ENCODE measurements around the gene GIT2. TPM values are rescaled to one million over a fixed set of nuclear protein-coding genes. Genes with fewer than 3 reads are reported as not detected.

The GIT2 gene
- total RNA-seq, 2 donors from 2014 or later = 84.9 to 95.9 TPM

GRCh38 chr12:109999649-109999971 is 3.4 kb upstream of the GIT2 start:
- Mint-ChIP-seq H3K27me3 (no peaks in the 10 kb centered on the region), H3K27ac (peak overlapping the region; percentile 97), H3K4me3 (peak overlapping the region; percentile 99), H3K4me1 (peaks cover 47% of the 10 kb centered on the region), H3K36me3 (ENCODE audit: low read depth) (peaks cover 6% of the 10 kb centered on the region)
- H3K9me3 ChIP-seq (ENCODE audit: control insufficient read depth, low read length, poor library complexity, severe bottlenecking) = no peaks in the 10 kb centered on the region
- DNase-seq = peak in 1 of 3 donors; percentile 12
- ATAC-seq = no peak

- no peaks in the 10 kb centered on the region for H3K27me3 Mint-ChIP-seq
- H3K4me3 Mint-ChIP-seq = peak within 1 kb of the TSS; percentile 99
- no peaks in the 10 kb centered on the region for H3K9me3 ChIP-seq (ENCODE audit: control insufficient read depth, low read length, poor library complexity, severe bottlenecking)
- peaks cover 52% of the 10 kb centered on the region for H3K4me1 Mint-ChIP-seq
- peak within 1 kb of the TSS; percentile 97 for H3K27ac Mint-ChIP-seq
- H3K36me3 Mint-ChIP-seq (ENCODE audit: low read depth) = peaks cover 6% of the 10 kb centered on the region
- ATAC-seq (peak; percentile 75), DNase-seq (peak; percentile 69 to 81 (median 75))
Observed at GRCh38 chr12:109998904-109999648, 2.9 kb upstream of the GIT2 start, which contains the start of gene ANKRD13A. Gene ANKRD13A (plus strand): TSS chr12:109999430. CDS start chr12:109999689, 259 bp downstream.

GRCh38 chr12:109998241-109998903 is 2.2 kb upstream of the GIT2 start:
- peak overlapping the region; percentile 99 for H3K4me3 Mint-ChIP-seq
- peaks cover 48% of the 10 kb centered on the region for H3K4me1 Mint-ChIP-seq
- H3K27ac Mint-ChIP-seq = peak overlapping the region; percentile 97
- DNase-seq = no peak
- H3K36me3 Mint-ChIP-seq (ENCODE audit: low read depth) = peaks cover 4% of the 10 kb centered on the region
- ATAC-seq = no peak
- no peaks in the 10 kb centered on the region for H3K27me3 Mint-ChIP-seq
- H3K9me3 ChIP-seq (ENCODE audit: control insufficient read depth, low read length, poor library complexity, severe bottlenecking) = no peaks in the 10 kb centered on the region

GRCh38 chr12:109997393-109997792 is 1.2 kb upstream of the GIT2 start:
- DNase-seq (no peak), ATAC-seq (no peak)
- Mint-ChIP-seq H3K27me3 (no peaks in the 10 kb centered on the region), H3K27ac (peak overlapping the region; percentile 97), H3K36me3 (ENCODE audit: low read depth) (peaks cover 4% of the 10 kb centered on the region), H3K4me3 (no peak overlapping the region), H3K4me1 (peaks cover 48% of the 10 kb centered on the region)
- H3K9me3 ChIP-seq (ENCODE audit: control insufficient read depth, low read length, poor library complexity, severe bottlenecking) = no peaks in the 10 kb centered on the region

GRCh38 chr12:109996483-109996853 is 300 bp upstream of the GIT2 start:
- DNase-seq (no peak), ATAC-seq (no peak)
- Mint-ChIP-seq H3K27me3 (no peaks in the 10 kb centered on the region), H3K4me1 (peaks cover 45% of the 10 kb centered on the region), H3K4me3 (peak overlapping the region; percentile 93), H3K27ac (peak overlapping the region; percentile 94), H3K36me3 (ENCODE audit: low read depth) (peaks cover 5% of the 10 kb centered on the region)
- no peaks in the 10 kb centered on the region for H3K9me3 ChIP-seq (ENCODE audit: control insufficient read depth, low read length, poor library complexity, severe bottlenecking)

- peak overlapping the region; percentile 94 for H3K27ac Mint-ChIP-seq
- peaks cover 44% of the 10 kb centered on the region for H3K4me1 Mint-ChIP-seq
- DNase-seq (no peak), ATAC-seq (no peak)
- H3K27me3 Mint-ChIP-seq = no peaks in the 10 kb centered on the region
- H3K4me3 Mint-ChIP-seq = peak overlapping the region; percentile 93
- peaks cover 7% of the 10 kb centered on the region for H3K36me3 Mint-ChIP-seq (ENCODE audit: low read depth)
- H3K9me3 ChIP-seq (ENCODE audit: control insufficient read depth, low read length, poor library complexity, severe bottlenecking) = no peaks in the 10 kb centered on the region
Observed at GRCh38 chr12:109995361-109995685, 845 bp downstream of the GIT2 start.

GRCh38 chr12:109994401-109995175 is 1.6 kb downstream of the GIT2 start:
- H3K27ac Mint-ChIP-seq = peak overlapping the region; percentile 94
- no peaks in the 10 kb centered on the region for H3K9me3 ChIP-seq (ENCODE audit: control insufficient read depth, low read length, poor library complexity, severe bottlenecking)
- H3K4me3 Mint-ChIP-seq = peak overlapping the region; percentile 93
- peak; percentile 26 for ATAC-seq
- peaks cover 39% of the 10 kb centered on the region for H3K4me1 Mint-ChIP-seq
- H3K27me3 Mint-ChIP-seq = no peaks in the 10 kb centered on the region
- no peak for DNase-seq
- H3K36me3 Mint-ChIP-seq (ENCODE audit: low read depth) = peaks cover 5% of the 10 kb centered on the region

GRCh38 chr12:109993091-109993490 is 3.1 kb downstream of the GIT2 start:
- peak overlapping the region; percentile 12 for H3K4me3 Mint-ChIP-seq
- peaks cover 33% of the 10 kb centered on the region for H3K4me1 Mint-ChIP-seq
- H3K27ac Mint-ChIP-seq = peak overlapping the region; percentile 94
- H3K9me3 ChIP-seq (ENCODE audit: control insufficient read depth, low read length, poor library complexity, severe bottlenecking) = no peaks in the 10 kb centered on the region
- H3K36me3 Mint-ChIP-seq (ENCODE audit: low read depth) = peaks cover 4% of the 10 kb centered on the region
- ATAC-seq (no peak), DNase-seq (no peak)
- no peaks in the 10 kb centered on the region for H3K27me3 Mint-ChIP-seq

- peak overlapping the region; percentile 16 for H3K27ac Mint-ChIP-seq
- H3K9me3 ChIP-seq (ENCODE audit: control insufficient read depth, low read length, poor library complexity, severe bottlenecking) = no peaks in the 10 kb centered on the region
- no peak for DNase-seq
- H3K27me3 Mint-ChIP-seq = no peaks in the 10 kb centered on the region
- peaks cover 27% of the 10 kb centered on the region for H3K4me1 Mint-ChIP-seq
- peaks cover 4% of the 10 kb centered on the region for H3K36me3 Mint-ChIP-seq (ENCODE audit: low read depth)
- no peak overlapping the region for H3K4me3 Mint-ChIP-seq
- no peak for ATAC-seq
Observed at GRCh38 chr12:109991586-109991985, 4.6 kb downstream of the GIT2 start.

GRCh38 chr12:109989380-109989779 is 6.8 kb downstream of the GIT2 start:
- Mint-ChIP-seq H3K36me3 (ENCODE audit: low read depth) (peaks cover 8% of the 10 kb centered on the region), H3K27me3 (no peaks in the 10 kb centered on the region), H3K27ac (peak overlapping the region; percentile 47), H3K4me3 (no peak overlapping the region), H3K4me1 (peaks cover 12% of the 10 kb centered on the region)
- ATAC-seq (no peak), DNase-seq (no peak)
- H3K9me3 ChIP-seq (ENCODE audit: control insufficient read depth, low read length, poor library complexity, severe bottlenecking) = no peaks in the 10 kb centered on the region

- no peaks in the 10 kb centered on the region for H3K27me3 Mint-ChIP-seq
- peaks cover 10% of the 10 kb centered on the region for H3K4me1 Mint-ChIP-seq
- no peaks in the 10 kb centered on the region for H3K9me3 ChIP-seq (ENCODE audit: control insufficient read depth, low read length, poor library complexity, severe bottlenecking)
- DNase-seq (no peak), ATAC-seq (no peak)
- peak overlapping the region; percentile 47 for H3K27ac Mint-ChIP-seq
- no peak overlapping the region for H3K4me3 Mint-ChIP-seq
- peaks cover 8% of the 10 kb centered on the region for H3K36me3 Mint-ChIP-seq (ENCODE audit: low read depth)
Observed at GRCh38 chr12:109988903-109989302, 7.3 kb downstream of the GIT2 start.

- ATAC-seq (no peak), DNase-seq (no peak)
- Mint-ChIP-seq H3K27me3 (no peaks in the 10 kb centered on the region), H3K36me3 (ENCODE audit: low read depth) (peaks cover 9% of the 10 kb centered on the region), H3K27ac (peak overlapping the region; percentile 34), H3K4me1 (peaks cover 8% of the 10 kb centered on the region), H3K4me3 (no peak overlapping the region)
- no peaks in the 10 kb centered on the region for H3K9me3 ChIP-seq (ENCODE audit: control insufficient read depth, low read length, poor library complexity, severe bottlenecking)
Observed at GRCh38 chr12:109988274-109988673, 7.9 kb downstream of the GIT2 start.

- no peak for ATAC-seq
- H3K4me1 Mint-ChIP-seq = peaks cover 3% of the 10 kb centered on the region
- H3K4me3 Mint-ChIP-seq = no peak overlapping the region
- no peaks in the 10 kb centered on the region for H3K27me3 Mint-ChIP-seq
- DNase-seq = no peak
- peak overlapping the region; percentile 34 for H3K27ac Mint-ChIP-seq
- no peaks in the 10 kb centered on the region for H3K9me3 ChIP-seq (ENCODE audit: control insufficient read depth, low read length, poor library complexity, severe bottlenecking)
- H3K36me3 Mint-ChIP-seq (ENCODE audit: low read depth) = peaks cover 12% of the 10 kb centered on the region
Observed at GRCh38 chr12:109987615-109988014, 8.6 kb downstream of the GIT2 start.

All from T-helper 17 cell (primary cell).